Stimulated activated CD8-positive, alpha-beta memory T cell treated with anti-CD3 and anti-CD28 coated beads, Interleukin-15, amount 100 ng/mL, for 1 hour (primary cell): Measurements from ENCODE around the gene PSD4.

ENCODE experiments used
- DNase-seq: peaks from one replicate; pipeline ENCODE4 v3.0.0-alpha.2; 2020; ENCODE audit warnings: low read depth

Gene PSD4

GRCh38 chr2:113238871-113239839 is 65.4 kb downstream of the PSD4 start:
- DNase-seq = no peak

GRCh38 chr2:113240150-113240914 is 66.6 kb downstream of the PSD4 start:
- DNase-seq = no peak

GRCh38 chr2:113240915-113241911 is 67.4 kb downstream of the PSD4 start:
- DNase-seq = no peak

- no peak for DNase-seq
These were observed 68.6 kb downstream of the PSD4 start for GRCh38 chr2:113242327-113242726.

- DNase-seq = no peak
These were observed 71.5 kb downstream of the PSD4 start for GRCh38 chr2:113245276-113245711.

- DNase-seq = no peak
These were observed 72.8 kb downstream of the PSD4 start for GRCh38 chr2:113246606-113247005.

GRCh38 chr2:113248997-113249770 is 75.4 kb downstream of the PSD4 start:
- DNase-seq = peak; percentile 55

GRCh38 chr2:113251118-113251517 is 77.3 kb downstream of the PSD4 start:
- no peak for DNase-seq

GRCh38 chr2:113252047-113252590 is 78.3 kb downstream of the PSD4 start:
- DNase-seq = no peak

- no peak for DNase-seq
These were observed 79.7 kb downstream of the PSD4 start for GRCh38 chr2:113253453-113253852.

- no peak for DNase-seq
These were observed 81.6 kb downstream of the PSD4 start for GRCh38 chr2:113255140-113256070.

GRCh38 chr2:113257516-113258264 is 83.9 kb downstream of the PSD4 start:
- no peak for DNase-seq

- DNase-seq = no peak
These were observed 84.8 kb downstream of the PSD4 start for GRCh38 chr2:113258471-113259147.
